SU-DHL-6 (cell line): ENCODE results near the gene TMEM132A.
A peak's percentile ranks its signal among the peaks of the same experiment; 100 is the strongest.

Source experiments
- H2AFZ ChIP-seq: fragments of 200-600 bp; sonication (generic); 2 replicates; pipeline ENCODE4 v1.6.1; 2014; ENCODE audit warnings: low read depth, mild to moderate bottlenecking, moderate library complexity, mixed read lengths, antibody characterized with exemption, low read length; ENCODE audit not compliant: severe bottlenecking
- H3F3A ChIP-seq: fragments of 200-600 bp; shearing (Covaris generic); 2 replicates; pipeline ENCODE4 v1.6.0; 2016; ENCODE audit warnings: antibody characterized with exemption, mild to moderate bottlenecking; ENCODE audit not compliant: insufficient read depth
- H3K27ac ChIP-seq: fragments of 200-600 bp; sonication (generic); 2 replicates; pipeline ENCODE4 v1.5.1; 2016; ENCODE audit warnings: low read depth, mild to moderate bottlenecking, low read length, moderate library complexity, mixed read lengths
- H3K27me3 ChIP-seq: fragments of 200-600 bp; sonication (generic), shearing (Covaris generic); 2 replicates; pipeline ENCODE4 v1.6.0; 2014; ENCODE audit warnings: mild to moderate bottlenecking, low read length
- H3K36me3 ChIP-seq: fragments of 200-600 bp; sonication (generic); 2 replicates; pipeline ENCODE4 v1.6.1; 2014; ENCODE audit warnings: mild to moderate bottlenecking, low read length, mixed read lengths
- H3K4me2 ChIP-seq: fragments of 300-600, 200-600 bp; shearing (Covaris generic), sonication (generic); 2 replicates; pipeline ENCODE4 v1.6.0; 2014; ENCODE audit warnings: low read length, low read depth, mild to moderate bottlenecking; ENCODE audit not compliant: poor library complexity, severe bottlenecking
- H3K4me3 ChIP-seq: fragments of 200-600 bp; sonication (generic); 2 replicates; pipeline ENCODE4 v1.5.1; 2014; ENCODE audit warnings: antibody characterized with exemption, low read length, mild to moderate bottlenecking, mixed read lengths; ENCODE audit not compliant: insufficient read depth, poor library complexity, severe bottlenecking
- H3K79me2 ChIP-seq: fragments of 200-600 bp; sonication (generic); 2 replicates; pipeline ENCODE4 v1.6.1; 2014; ENCODE audit warnings: mild to moderate bottlenecking, low read length, moderate library complexity; ENCODE audit not compliant: insufficient read depth
- H3K9ac ChIP-seq: fragments of 200-600 bp; sonication (generic); 2 replicates; pipeline ENCODE4 v1.7.0; 2014; ENCODE audit warnings: mild to moderate bottlenecking, low read length
- H3K9me2 ChIP-seq: fragments of 200-600 bp; sonication (generic); replicated peaks from 2 replicates; pipeline ENCODE4 v1.6.1; 2014; ENCODE audit warnings: low read length; ENCODE audit not compliant: insufficient read depth
- H3K9me3 ChIP-seq: fragments of 200-600 bp; sonication (generic); 2 replicates; pipeline ENCODE4 v1.6.1; 2014; ENCODE audit warnings: low read length, mixed read lengths; ENCODE audit not compliant: insufficient read depth
- H4K20me1 ChIP-seq: fragments of 200-600 bp; sonication (generic); 2 replicates; pipeline ENCODE4 v1.6.1; 2014; ENCODE audit warnings: low read depth, mild to moderate bottlenecking, antibody characterized with exemption, low read length, moderate library complexity, mixed read lengths
- CTCF ChIP-seq: fragments of 200-600 bp; sonication (generic); IDR thresholded peaks from one replicate; pipeline ENCODE4 v1.5.1; 2017; ENCODE audit warnings: antibody characterized with exemption, mild to moderate bottlenecking, low read length, moderate library complexity; ENCODE audit not compliant: insufficient read depth, poor library complexity, severe bottlenecking
- EZH2phosphoT487 ChIP-seq: fragments of 200-600 bp; sonication (generic), shearing (Covaris generic); conservative IDR thresholded peaks from 2 replicates; pipeline ENCODE4 v1.6.1; 2018; ENCODE audit warnings: mild to moderate bottlenecking, antibody characterized with exemption, low read length, moderate library complexity, mixed read lengths

TMEM132A gene

GRCh38 chr11:60924906-60925853, 920 bp downstream of the TMEM132A start:
- peak overlapping the region; percentile 27; the same call in 1 of the 2 replicates for H3K9ac ChIP-seq
- peak overlapping the region; percentile 24 for H3K4me2 ChIP-seq

GRCh38 chr11:60925868-60926267, 1.6 kb downstream of the TMEM132A start:
- TF ChIP-seq CTCF (no peak), EZH2phosphoT487 (no peak)
- Histone ChIP-seq H3K9me2 (no peaks in the 10 kb centered on the region), H4K20me1 (no peaks in the 10 kb centered on the region), H3K27ac (no peak overlapping the region), H3K4me3 (no peak overlapping the region), H3F3A (no peaks in the 10 kb centered on the region), H3K9ac (no peak overlapping the region), H3K27me3 (no peaks in the 10 kb centered on the region), H2AFZ (no peak overlapping the region), H3K79me2 (no peaks in the 10 kb centered on the region), H3K4me2 (no peak overlapping the region), H3K36me3 (no peaks in the 10 kb centered on the region), H3K9me3 (no peaks in the 10 kb centered on the region)

More at GRCh38 chr11:60924906-60925853, 920 bp downstream of the TMEM132A start:
- H3K9me3 ChIP-seq: no peaks in the 10 kb centered on the region
- H3K27me3 ChIP-seq: no peaks in the 10 kb centered on the region
- TF ChIP-seq EZH2phosphoT487: no peak
- no peak for TF ChIP-seq CTCF
- no peaks in the 10 kb centered on the region for H4K20me1 ChIP-seq
- H3K4me3 ChIP-seq: peak overlapping the region; percentile 16
- no peaks in the 10 kb centered on the region for H3F3A ChIP-seq
- H3K79me2 ChIP-seq: no peaks in the 10 kb centered on the region
- H3K27ac ChIP-seq: no peak overlapping the region
- no peaks in the 10 kb centered on the region for H3K9me2 ChIP-seq
- no peak overlapping the region for H2AFZ ChIP-seq
- peaks cover 3% of the 10 kb centered on the region; the same call in 1 of the 2 replicates for H3K36me3 ChIP-seq

- no peaks in the 10 kb centered on the region for H3K9me3 ChIP-seq
- H3F3A ChIP-seq: no peaks in the 10 kb centered on the region
- no peaks in the 10 kb centered on the region for H3K79me2 ChIP-seq
- no peaks in the 10 kb centered on the region for H3K27me3 ChIP-seq
- no peaks in the 10 kb centered on the region for H3K9me2 ChIP-seq
- no peak overlapping the region for H2AFZ ChIP-seq
- H3K4me2 ChIP-seq: no peak overlapping the region
- no peak overlapping the region for H3K4me3 ChIP-seq
- no peaks in the 10 kb centered on the region for H3K36me3 ChIP-seq
- TF ChIP-seq EZH2phosphoT487 (no peak), CTCF (no peak)
- no peak overlapping the region for H3K9ac ChIP-seq
- H4K20me1 ChIP-seq: no peaks in the 10 kb centered on the region
- H3K27ac ChIP-seq: no peak overlapping the region
These were observed 2.2 kb downstream of the TMEM132A start for GRCh38 chr11:60926500-60926899.
